Measurements from ENCODE around the gene OR5AP2.
"Not testable (repeated sequence)": the region's sequence is repeated elsewhere in the genome, so short reads cannot be mapped to it uniquely, and the experiment has no call there.

The OR5AP2 gene

GRCh38 chr11:56642339-56642738, at the start of gene OR5AP2:
Gene OR5AP2, minus strand, starts transcription at chr11:56642439. Its CDS starts 0 bp downstream, at chr11:56642439.
- no peak for DNase-seq (ENCODE audit: low read depth)

- DNase-seq (ENCODE audit: low read depth) = not testable (repeated sequence)
These were observed 48.9 kb upstream of the OR5AP2 start for GRCh38 chr11:56691179-56691578.

DNA sequence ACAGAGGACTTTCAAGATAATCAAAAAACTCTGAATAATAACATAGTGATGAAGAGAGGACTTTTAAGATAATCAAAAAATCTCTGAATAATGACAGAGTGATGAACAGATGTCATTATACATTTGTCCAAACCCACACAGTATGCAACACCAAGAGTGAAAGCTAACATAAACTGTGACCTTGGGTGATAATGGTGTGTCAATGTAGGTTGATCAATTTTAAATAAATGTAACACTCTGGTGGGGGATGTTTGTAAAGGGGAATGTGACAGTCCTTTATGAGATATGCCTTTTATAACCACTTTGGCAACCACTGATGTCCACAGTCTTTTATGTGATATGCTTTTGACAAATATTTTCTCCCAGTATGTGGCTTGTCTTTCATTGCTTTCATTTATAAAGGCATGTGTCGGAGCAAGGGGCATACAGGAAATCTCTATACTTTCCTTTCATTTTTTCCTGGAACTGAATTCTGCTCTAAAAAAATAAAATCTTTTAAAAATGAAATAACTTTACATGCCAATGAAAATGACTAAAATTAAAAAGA, 46.4 kb upstream of the OR5AP2 start:
- DNase-seq (ENCODE audit: low read depth) = no peak

DNA sequence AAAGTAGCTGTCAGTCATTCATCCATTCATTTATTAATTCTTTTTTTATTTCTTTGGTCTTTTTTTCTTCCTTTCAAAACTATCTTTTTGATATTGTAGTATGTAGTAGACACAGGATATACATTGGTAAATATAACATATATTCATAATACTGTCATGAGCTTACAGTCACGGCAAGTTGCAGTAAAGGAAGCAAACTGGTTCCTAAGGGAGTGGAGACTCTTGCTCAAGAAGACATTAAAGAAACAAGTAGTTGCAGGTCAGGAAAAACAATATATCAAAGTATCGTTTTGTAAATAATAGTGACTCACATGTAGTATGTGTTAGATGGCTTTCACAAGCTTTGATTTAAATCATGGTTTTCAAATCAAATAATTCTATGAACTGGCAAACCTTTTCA, 28.7 kb upstream of the OR5AP2 start:
- no peak for DNase-seq (ENCODE audit: low read depth)

GRCh38 chr11:56663386-56663785, 21.1 kb upstream of the OR5AP2 start, which contains the start of gene OR5AR1:
Gene OR5AR1, plus strand, starts transcription at chr11:56663686. Its CDS starts 0 bp downstream, at chr11:56663686.
- no peak for DNase-seq (ENCODE audit: low read depth)

GRCh38 chr11:56659755-56660154, 17.5 kb upstream of the OR5AP2 start:
- no peak for DNase-seq (ENCODE audit: low read depth)

GRCh38 chr11:56637500-56637899, 4.7 kb downstream of the OR5AP2 start:
- no peak for DNase-seq (ENCODE audit: low read depth)

- no peak for DNase-seq (ENCODE audit: low read depth)
These were observed 5.4 kb downstream of the OR5AP2 start for GRCh38 chr11:56636861-56637260.

- no peak for DNase-seq (ENCODE audit: low read depth)
These were observed 9.9 kb downstream of the OR5AP2 start for GRCh38 chr11:56632329-56632728.

DNA sequence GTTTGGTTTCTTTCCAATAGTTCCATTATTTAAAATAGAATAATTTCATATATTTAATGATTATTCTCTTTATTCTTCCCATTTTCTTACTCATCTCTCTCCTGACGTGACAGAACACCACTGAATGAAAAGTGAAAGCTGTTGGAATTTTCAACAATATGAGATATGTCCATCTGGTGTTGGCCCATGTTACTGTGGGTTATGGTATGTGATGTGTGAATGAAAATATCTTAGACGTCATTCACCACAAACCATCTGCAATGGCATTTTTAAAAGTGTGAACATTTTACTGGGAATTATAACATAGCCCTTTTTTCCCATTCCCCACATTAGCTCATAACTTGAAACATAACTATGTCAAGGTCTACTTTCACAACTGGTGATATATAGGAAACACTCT, 16.3 kb downstream of the OR5AP2 start:
- DNase-seq (ENCODE audit: low read depth) = no peak

- DNase-seq (ENCODE audit: low read depth) = no peak
These were observed 17.6 kb downstream of the OR5AP2 start for GRCh38 chr11:56624661-56625110.

DNA sequence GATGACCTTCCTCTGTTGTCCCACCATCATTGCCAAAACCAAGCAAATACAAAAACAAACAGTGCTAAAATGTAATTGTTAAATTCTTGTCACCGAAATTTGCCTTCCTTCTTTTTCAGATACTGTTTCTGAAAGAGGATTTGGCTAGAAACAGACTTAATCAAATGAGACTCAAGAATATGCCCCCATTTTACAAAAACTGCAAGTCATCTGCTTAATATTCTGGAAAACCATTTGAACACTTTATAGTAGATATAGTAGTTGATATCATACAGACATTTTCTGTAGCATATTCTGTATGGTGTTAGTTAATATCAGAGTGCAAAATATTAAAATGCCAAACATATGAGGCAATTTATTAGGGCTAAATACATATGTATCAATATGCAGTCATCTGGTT, 31.1 kb downstream of the OR5AP2 start:
- DNase-seq (ENCODE audit: low read depth) = no peak

GRCh38 chr11:56592088-56592717, 50.0 kb downstream of the OR5AP2 start:
- DNase-seq (ENCODE audit: low read depth) = not testable (repeated sequence)
